GM21723 (cell line): Measurements from ENCODE around the gene TNNC1.

ENCODE experiments used
- ATAC-seq: cut with Tn5 transposase; IDR thresholded peaks from one replicate; pipeline ENCODE4 v1.9.1; 2021; ENCODE audit warnings: mild to moderate bottlenecking, moderate library complexity; ENCODE audit not compliant: unreplicated experiment

The TNNC1 gene

GRCh38 chr3:52443791-52444687 is 9.8 kb downstream of the TNNC1 start:
- ATAC-seq = no peak

GRCh38 chr3:52443268-52443610 is 10.6 kb downstream of the TNNC1 start:
- no peak for ATAC-seq

GRCh38 chr3:52442409-52443267 is 11.2 kb downstream of the TNNC1 start:
- ATAC-seq = no peak

GRCh38 chr3:52441772-52442332 is 12.0 kb downstream of the TNNC1 start:
- no peak for ATAC-seq

- ATAC-seq = no peak
Observed at GRCh38 chr3:52441091-52441771, 12.6 kb downstream of the TNNC1 start.

GRCh38 chr3:52440671-52441070 is 13.2 kb downstream of the TNNC1 start:
- no peak for ATAC-seq

- no peak for ATAC-seq
Observed at GRCh38 chr3:52440249-52440551, 13.6 kb downstream of the TNNC1 start.

- no peak for ATAC-seq
Observed at GRCh38 chr3:52439426-52440248, 14.2 kb downstream of the TNNC1 start.

- ATAC-seq = no peak
Observed at GRCh38 chr3:52438579-52439425, 15.0 kb downstream of the TNNC1 start.

GRCh38 chr3:52438104-52438376 is 15.8 kb downstream of the TNNC1 start:
- no peak for ATAC-seq

- no peak for ATAC-seq
Observed at GRCh38 chr3:52437326-52438103, 16.3 kb downstream of the TNNC1 start.

- no peak for ATAC-seq
Observed at GRCh38 chr3:52436500-52437149, 17.2 kb downstream of the TNNC1 start.

- ATAC-seq = no peak
Observed at GRCh38 chr3:52435246-52436101, 18.4 kb downstream of the TNNC1 start.

- no peak for ATAC-seq
Observed at GRCh38 chr3:52434491-52435115, 19.2 kb downstream of the TNNC1 start.

- no peak for ATAC-seq
Observed at GRCh38 chr3:52433996-52434479, 19.8 kb downstream of the TNNC1 start.

- no peak for ATAC-seq
Observed at GRCh38 chr3:52433328-52433995, 20.4 kb downstream of the TNNC1 start.
